Stimulated activated CD4-positive, alpha-beta T cell treated with anti-CD3 and anti-CD28 coated beads, Interleukin-1b, Interleukin-23, amount 100 ng/mL, for 1 hour (primary cell): ENCODE data around the gene ADAMTS10.
A peak's percentile ranks its signal among the peaks of the same experiment; 100 is the strongest.
"Not testable (repeated sequence)": the region's sequence is repeated elsewhere in the genome, so short reads cannot be mapped to it uniquely, and the experiment has no call there.

Experiments
- DNase-seq, 2 donors: peaks; one replicate each; pipeline ENCODE4 v3.0.0-alpha.2; 2020; ENCODE audit warnings: low read depth in 2 of 2

ADAMTS10 gene

DNA sequence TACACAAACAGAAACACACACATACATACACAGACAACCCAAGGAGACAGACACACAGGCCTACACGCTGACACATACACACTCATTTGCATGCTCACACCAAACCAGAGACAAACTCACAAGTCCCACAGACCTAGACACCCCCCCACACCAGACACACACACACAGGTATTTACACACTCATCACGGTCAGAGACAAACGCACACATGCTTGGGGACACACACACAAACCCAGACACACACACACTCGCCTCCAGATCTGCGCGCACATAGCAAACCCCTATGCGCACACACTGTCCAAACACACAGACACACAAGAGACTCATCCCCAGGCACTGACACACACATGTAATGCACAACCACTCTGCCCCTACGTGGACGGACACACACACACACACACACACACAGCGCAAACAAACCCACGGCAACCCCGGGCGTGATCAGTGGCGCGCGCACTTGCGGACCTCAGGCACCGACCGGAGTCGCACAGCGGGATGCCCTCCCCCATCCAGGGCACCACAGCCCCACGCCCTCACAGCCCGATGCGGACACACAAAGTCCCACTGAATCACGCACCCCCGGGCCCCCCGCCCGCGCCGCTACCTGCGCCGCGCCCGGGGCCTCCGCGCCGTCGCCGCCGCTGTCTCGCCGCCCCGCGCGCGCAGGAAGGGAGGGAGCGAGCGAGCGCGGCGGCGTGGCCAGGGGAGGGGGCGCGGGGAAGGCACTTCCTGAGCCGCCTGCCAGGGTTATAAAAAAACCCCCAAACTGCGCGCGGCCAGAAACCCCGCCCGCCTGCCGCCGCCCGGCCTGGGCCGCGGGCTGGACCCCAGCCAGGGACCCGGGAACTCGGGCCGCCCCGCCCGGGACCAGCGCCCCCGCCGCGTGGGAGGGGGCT is at the start of gene ADAMTS10:
ADAMTS10 (minus strand) TSS at position 675 of the 895 bp plus-strand sequence. CDS start 5,005 bp downstream, outside the sequence.
- DNase-seq: no peak

DNA sequence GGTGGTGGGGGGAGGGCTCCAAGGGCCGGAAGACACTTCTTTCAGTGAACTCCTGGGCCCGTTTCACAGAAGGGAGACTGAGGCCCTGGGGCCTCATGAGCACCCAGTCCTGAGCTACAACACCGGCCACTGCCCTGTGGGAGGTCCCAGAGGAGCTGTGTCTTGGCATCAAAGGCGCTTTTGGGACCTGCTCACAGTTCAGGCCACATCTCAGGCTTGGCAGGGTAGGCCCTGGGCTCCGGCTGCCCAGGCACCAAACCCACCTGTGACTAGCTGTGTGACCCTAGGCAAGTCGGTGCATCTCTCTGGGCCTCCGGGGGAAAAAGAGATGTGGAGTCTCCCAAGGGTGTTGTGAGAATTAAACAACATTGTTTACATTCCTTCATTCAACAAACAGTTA is 49.4 kb upstream of the ADAMTS10 start:
- DNase-seq: no peak

DNA sequence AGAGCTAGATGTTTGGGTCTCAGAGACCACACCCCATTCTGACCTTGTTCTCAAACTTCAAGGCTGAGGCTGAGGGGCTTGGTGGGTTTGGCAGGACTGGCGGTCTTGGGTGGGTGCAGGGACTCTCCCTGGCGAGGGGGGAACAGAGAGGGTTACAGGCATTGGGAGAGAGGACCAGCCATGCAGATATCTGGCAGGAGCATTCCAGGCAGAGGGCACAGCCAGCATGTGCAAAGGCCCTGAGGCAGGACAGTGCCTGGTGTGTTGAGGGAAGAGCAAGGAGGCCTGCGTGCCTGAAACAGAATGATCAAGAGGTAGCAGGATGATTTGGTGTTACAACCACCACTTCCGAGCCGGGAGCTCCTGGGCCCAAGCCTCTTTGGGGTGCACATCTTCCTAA is 47.4 kb upstream of the ADAMTS10 start:
- DNase-seq: no peak

DNA sequence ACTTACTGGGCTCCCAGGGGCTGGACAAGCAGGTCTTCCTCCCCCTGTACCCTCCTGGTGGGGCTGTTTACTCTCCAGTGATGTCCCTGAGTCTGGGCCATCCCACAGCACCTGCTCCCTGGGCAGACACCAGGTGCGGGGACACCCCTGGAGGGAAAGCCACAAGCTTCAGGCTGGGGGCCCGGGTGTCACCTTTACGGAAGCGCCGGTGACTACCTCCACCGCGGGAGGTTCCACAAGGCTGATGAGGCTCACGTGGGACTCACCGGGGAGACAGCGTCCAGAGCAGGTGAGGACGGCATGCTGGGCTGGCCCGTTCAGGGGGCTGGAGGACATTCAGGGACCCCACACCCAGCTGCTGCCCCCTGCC is 44.8 kb upstream of the ADAMTS10 start:
- no peak for DNase-seq

DNA sequence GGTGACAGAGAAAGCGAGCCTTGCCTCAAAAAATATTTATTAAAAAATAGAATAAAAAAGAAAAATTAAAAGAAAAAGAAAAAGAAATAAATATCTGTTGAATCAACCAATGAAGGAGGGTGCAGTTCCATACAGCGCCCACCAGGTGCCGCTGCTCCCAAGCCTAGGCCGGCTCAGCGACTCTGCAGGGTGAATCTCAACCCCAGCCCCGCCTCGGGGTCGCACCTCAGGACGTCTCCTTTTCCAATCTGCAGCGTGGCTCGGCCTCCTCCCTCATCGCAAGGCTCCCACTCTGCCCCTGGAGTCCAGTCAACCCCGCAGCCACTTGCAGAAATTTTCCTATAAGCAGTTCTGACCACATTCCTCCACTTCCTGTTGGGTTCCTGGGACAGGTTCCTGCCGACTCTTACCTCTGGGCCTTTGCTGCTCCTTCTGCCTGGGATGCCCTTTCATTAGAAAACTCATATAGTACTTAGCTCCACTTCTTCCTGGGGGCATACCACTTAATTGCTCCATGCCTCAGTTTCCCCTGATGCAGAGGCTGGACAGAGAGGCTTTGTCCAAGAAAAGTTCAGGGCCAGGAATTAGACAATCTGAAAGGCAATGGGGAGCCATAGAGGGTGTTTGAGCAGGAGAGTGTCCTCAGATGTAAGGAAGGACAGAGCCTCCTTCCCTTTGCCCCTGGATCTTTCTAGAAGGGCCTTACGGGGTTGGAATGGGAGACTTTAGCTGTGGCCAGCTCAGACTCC is 44.2 kb upstream of the ADAMTS10 start:
- peak; percentile 41 to 48 for DNase-seq

DNA sequence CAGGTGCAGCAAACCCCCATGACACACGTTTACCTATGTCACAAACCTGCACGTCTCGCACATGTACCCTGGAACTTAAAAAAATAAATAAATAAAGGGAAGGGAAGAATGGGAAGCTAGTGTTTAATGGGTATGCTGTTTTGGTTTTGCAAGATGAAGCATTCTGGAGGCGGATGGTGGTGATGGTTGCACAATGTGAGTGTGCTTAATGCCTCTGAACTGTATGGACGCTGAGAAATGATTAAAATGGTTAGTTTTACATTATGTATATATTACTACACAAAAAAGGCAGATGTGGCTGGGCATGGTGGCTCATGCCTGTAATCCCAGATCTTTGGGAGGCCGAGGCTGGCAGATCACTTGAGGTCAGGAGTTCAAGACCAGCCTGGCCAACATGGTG is 37.7 kb upstream of the ADAMTS10 start:
- no peak for DNase-seq

DNA sequence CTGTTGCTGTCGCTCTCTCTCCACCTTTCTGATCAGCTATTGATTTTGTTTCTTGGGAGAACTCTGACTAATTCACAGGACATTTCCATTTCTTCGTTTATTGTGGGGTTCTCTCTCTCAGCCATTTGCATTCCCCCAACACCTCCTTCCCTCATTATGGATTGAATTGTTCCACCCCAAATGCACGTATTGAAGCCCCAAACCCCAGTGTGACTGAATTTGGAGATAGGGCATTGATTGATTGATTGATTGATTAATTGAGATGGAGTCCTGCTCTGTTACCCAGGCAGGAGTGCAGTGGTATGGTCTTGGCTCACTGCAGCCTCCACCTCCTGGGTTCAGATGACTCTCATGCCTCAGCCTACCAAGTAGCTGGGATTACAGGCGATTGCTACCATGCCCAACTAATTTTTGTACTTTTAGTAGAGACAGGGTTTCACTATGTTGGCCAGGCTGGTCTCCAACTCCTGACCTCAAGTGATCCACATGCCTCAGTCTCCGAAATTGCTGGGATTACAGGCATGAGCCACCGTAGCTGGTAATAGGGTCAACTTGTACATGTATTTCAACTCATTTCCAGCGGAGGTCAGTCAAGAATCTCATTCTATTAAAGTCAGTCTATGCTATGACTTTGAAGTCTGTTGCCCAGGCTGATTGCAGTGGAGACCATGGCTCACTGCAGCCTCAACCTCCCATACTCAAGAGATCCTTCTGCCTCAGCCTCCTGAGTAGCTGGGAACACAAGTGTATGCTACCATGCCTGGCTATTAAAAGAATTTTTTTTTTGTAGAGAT is 33.5 kb upstream of the ADAMTS10 start:
- no peak for DNase-seq

DNA sequence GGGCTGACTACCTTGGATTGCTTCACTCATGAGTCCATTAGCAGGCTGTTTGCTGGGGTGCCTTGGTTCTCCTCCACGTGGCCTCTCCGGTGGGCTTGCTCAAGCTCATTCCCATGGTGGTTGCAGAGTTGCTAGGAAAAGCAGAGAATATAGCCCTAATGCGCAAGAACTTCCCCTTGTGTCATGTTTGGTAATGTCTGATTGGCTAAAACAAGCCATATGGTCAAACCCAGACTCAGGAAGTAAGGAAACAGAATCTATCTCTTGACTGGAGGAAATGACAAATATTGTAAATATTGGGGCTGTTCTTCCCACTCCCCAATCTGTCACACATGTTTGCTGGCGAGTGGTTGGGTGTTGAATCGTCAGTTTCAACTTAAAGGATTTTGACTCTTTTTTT is 32.0 kb upstream of the ADAMTS10 start:
- DNase-seq: no peak

DNA sequence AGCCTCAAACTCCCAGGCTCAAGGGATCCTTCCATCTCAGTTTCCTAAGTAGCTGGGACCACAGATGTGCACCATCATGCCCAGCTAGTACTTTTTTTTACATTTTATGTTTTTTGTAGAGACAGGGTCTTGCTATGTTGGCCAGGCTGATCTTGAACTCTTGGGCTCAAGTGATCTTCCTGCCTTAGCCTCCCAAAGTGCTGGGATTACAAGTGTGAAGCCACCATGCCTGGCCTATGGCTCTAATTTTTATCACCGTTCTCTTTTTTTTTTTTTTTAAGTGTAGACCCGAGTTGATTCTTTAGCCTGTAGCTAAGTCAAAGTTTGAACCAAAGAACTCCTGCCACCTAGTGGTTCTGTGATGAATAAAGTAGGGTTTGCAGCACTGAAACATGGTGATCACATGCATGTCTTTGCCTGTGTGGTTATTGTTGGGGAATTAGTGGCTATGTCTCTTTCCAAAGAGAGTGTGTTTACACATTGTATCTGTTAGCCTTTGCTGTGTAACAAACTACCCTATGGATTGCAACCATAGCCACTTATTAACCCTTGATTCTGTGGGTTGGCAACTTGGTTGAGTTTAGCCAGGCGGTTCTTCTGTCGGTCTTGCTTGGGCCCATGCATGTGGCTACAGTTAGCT is 31.5 kb upstream of the ADAMTS10 start:
- no peak for DNase-seq

DNA sequence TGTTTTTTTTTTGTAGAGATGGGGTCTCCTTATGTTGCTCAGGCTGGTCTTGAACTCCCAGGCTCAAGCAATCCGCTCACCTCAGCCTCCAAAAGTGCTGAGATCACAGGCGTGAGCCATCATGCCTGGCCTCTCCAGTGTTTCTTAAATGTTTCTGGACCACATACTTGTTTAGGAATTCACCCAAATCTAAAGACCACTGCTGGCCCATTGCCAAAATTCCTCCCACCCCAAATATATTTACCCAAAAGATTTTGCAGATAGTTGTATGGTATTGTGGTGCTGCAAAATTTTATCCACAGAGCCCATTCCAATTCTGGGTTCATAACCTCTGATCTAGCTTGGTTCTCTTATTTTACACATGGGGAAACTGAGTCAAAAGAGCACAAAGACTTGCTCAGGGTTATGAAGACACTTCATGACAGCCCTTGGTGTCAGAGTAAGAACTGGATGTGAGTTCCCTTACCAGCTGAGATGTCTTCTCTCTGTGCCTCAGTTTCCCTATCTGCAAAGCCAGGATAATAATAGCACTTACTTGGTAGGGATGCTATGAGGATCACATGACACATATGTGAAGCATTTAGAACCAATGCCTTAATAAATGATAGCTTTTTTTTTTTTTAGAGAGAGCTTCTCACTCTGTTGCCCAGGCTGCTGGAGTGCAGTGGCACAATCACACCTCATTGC is 30.8 kb upstream of the ADAMTS10 start:
- DNase-seq: no peak

DNA sequence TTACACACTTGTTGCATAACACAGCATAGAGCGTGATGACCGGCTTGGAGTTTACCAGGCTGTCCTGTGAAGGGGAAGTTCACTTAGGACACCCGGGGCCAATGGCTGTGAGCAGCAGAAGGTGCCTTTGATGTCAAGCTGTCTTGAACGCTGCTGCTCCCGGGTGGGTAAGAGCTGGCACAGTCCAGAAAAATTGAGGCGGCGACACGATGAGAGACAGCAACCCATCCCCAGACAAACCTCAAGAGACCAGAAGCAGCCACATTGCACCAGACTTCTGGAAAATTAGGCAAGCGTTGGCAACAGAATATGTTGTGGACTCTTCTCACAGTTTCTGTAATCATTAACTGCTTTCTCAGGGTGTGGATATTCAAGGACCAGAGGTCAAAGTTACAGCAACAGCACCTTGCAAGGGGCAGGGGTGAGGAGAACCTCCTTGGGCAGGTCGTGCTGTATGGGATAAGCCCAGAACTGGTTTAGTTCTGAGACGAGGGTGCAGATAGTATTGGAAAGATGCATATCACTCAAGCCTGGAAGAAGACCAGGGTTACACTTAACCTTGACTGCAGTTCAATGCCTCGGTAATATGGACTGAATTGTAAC is 30.0 kb upstream of the ADAMTS10 start:
- DNase-seq: no peak

DNA sequence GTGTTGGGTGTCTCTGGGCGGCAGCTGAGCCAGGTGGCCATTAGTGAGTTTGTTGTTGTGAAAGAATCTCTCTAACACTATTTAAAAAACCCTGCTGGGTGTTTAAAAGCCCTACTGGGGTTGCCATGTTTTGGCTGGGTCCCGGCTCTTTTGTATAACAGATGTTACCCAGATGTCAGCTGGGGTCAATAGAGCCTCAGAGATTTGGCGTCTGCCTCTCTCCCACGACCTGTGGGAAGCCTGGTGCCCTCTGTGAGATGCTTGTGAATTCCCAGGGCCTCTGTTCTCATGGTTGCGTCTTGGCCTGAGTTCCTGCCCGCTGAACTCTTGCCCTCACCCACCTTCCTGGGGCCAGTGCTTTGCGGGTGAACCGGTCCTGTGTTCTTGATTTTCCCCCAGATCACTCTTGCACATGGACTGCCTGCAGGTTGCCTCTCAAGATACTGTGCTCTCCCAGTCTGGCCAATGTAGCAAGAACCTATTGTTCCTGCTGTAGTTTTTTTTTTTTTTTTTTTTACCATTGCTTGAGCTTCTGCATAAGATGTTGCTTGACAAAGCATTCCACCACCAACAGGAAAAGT is 29.4 kb upstream of the ADAMTS10 start:
- no peak for DNase-seq

DNA sequence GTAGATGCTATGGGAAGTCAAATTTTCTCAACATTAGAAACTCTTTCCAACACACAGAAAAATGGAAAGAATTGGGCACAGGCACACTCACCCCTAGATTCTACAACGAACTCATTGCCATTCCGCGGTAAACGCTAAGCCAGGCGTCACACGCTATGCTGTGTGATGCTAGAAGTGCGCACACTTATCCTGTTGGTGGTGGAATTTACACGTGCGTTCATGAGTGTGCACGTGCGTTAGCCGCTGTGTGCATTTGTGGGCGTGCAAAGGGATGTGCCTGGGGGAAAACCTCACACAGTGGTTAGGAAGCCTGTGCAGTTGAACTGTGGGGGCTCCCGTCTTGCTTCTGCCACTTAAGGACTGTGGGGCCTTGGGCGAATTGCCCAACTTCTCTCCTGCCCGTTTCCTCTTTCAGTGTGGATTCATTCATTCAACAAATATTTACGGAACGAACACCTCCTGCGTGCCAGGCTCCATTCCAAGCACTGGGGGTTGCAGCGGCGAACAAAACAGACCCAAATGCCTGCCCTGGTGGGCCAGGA is 27.6 kb upstream of the ADAMTS10 start:
- DNase-seq: no peak

DNA sequence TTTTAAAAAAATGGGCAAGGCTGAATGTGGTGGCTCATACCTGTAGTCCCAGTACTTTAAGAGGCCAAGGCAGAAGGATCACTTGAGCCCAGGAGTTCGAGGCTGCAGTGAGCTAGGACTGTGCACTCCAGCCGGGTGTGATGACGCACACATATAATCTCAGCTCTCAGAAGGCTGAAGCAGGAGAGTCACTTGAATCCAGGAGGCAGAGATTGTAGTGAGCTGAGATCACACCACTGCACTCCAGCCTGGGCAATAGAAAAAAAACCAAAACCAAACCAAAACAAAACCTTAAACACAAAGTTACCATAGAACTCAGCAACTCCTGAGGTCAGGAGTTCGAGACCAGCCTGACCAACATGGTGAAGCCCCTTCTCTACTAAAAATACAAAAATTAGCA is 26.6 kb upstream of the ADAMTS10 start:
- DNase-seq: not testable (repeated sequence)

DNA sequence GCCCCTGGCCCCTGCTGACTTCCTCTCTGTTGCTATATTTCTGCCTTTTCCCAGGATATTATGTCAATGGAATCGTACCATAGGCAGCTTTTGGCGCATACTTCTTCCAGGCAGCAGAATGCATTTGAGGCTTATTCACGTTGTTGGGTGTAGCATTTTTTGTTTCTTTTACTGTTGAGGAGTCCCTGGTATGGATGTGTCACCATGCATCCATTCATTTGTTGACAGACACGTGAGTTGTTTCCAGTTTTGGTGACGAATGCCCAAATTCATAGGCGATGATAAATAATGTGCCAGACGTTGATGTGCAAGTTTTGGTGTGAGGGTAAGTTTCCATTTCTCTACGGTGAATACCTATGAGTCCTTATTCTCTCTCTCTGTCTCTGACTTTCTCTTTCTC is 24.9 kb upstream of the ADAMTS10 start:
- DNase-seq: no peak

DNA sequence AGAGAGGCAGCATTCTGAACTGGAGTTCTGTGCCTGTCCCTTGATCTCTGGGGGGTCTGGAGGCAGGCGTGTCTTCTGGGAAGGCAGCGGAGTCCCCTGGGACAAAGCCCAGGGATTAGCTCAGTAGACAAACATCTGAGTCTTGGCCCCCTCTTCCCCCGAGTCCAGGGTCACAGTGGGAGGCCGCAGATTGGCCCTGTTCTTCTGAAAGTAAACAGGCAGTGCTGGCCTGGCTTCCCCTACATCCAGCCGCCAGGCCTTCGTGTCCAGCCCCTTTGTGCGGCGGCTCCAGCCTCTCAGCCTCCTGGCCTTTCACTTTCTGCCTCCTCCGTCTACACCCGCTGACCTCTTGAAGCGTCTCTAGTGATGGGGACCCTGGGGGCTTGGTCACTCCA is 20.9 kb upstream of the ADAMTS10 start:
- no peak for DNase-seq

DNA sequence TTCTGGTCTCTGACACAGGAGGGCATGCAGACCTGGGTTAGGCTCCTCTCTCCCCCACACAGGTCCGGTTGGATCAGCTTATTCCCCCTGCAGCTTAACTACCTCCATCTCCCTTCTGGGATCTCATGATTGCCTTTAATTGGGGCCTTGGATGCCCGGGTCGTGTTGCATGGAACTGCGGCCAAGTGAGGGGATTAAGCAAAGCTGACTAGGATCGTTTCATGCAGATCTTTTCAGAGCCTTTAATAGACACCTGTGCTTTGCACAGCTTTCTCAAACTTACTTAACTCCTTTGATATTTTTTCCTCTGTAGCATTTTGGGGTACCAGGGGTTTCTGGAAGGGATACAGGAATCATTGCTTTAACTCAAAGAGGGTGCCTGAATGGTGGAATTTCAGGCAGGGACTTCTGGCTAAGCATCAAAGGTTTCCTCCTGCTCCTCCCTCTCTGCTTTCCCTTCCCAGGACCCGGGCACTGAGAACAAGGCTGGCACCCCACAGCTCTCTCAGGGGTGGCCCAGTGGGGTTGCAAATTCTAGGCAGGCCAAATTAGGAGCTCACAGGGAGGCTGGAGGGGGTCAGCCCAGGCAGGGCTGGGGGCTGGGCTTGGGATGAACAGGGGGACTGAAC is 20.4 kb upstream of the ADAMTS10 start:
- no peak for DNase-seq

DNA sequence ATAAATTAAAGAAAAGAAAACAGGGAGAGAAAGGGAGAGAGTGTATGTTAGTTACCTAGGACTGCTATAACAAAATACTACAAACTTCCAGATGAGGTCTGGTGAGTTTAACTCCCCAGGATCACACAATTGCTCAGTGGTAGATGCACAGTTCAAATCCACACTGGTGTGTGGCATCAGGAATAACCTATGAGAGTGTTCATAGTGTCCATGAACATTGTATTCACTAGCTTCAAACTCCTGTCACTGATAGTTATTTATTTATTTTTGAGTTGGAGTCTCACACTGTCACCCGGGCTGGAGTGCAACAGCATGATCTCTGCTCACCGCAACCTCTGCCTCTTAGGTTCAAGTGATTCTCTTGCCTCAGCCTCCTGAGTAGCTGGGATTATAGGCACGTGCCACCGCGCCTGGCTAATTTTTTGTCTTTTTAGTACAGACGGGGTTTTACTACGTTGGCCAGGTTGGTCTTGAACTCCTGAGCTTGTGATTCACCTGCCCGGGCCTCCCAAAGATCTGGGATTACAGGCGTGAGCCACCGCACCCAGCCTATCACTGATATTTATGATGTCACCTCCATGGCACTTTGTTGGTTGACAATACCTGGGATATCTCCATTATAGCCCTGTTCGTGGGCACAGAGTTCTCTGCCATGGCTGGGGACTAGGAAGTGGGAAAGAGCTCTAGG is 19.6 kb upstream of the ADAMTS10 start, which contains the start of gene NFILZ:
NFILZ (plus strand) TSS at position 638 of the 688 bp plus-strand sequence. CDS start 46,133 bp downstream, outside the sequence.
- DNase-seq: no peak

DNA sequence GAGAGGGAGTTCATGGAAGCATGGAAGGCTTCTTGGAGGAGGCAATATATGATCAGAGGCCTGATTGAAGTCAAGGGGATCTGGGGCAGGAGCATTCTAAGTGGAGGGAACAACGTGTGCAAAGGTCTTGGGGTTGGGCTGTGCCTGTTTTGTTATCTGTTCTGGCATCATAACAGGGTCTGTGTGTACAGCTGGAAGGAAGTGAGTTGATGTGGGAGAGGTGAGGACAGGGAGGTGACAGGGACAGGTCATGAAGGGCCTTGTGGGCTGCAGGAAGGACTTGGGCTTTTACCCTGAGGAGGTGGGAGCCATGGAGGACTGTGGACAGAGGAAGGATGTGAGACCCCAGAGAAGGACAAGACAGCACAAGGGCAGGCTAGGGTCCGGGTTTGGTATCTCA is 18.7 kb upstream of the ADAMTS10 start:
- DNase-seq: no peak
